GM12875 (cell line): Measurements from ENCODE around the gene SEMA3A.

ENCODE experiments used
- H3K4me3 ChIP-seq: one replicate; pipeline ENCODE4 v1.5.1; 2011; ENCODE audit warnings: low read depth, low read length, control low read depth
- CTCF ChIP-seq: IDR thresholded peaks from 2 replicates; pipeline ENCODE4 v1.5.1; 2011; ENCODE audit warnings: low read depth, mild to moderate bottlenecking, control low read depth, inconsistent platforms, low read length, moderate library complexity, borderline replicate concordance; ENCODE audit not compliant: insufficient read depth

The SEMA3A gene

GRCh38 chr7:83956104-83956503, 238.5 kb downstream of the SEMA3A start:
- no peak overlapping the region for H3K4me3 ChIP-seq
- no peak for TF ChIP-seq CTCF

- no peak overlapping the region for H3K4me3 ChIP-seq
- TF ChIP-seq CTCF: no peak
Measured at GRCh38 chr7:83952236-83952635, 242.4 kb downstream of the SEMA3A start.

GRCh38 chr7:83947260-83947659, 247.3 kb downstream of the SEMA3A start:
- peak; percentile 61 for TF ChIP-seq CTCF

GRCh38 chr7:83946801-83947200, 247.8 kb downstream of the SEMA3A start:
- TF ChIP-seq CTCF: no peak

More at GRCh38 chr7:83947260-83947659, 247.3 kb downstream of the SEMA3A start:
- H3K4me3 ChIP-seq: no peak overlapping the region

GRCh38 chr7:83941300-83941699, 253.3 kb downstream of the SEMA3A start:
- no peak for TF ChIP-seq CTCF

More at GRCh38 chr7:83946801-83947200, 247.8 kb downstream of the SEMA3A start:
- H3K4me3 ChIP-seq: no peak overlapping the region

GRCh38 chr7:83937930-83938329, 256.7 kb downstream of the SEMA3A start:
- no peak overlapping the region for H3K4me3 ChIP-seq
- TF ChIP-seq CTCF: no peak

More at GRCh38 chr7:83941300-83941699, 253.3 kb downstream of the SEMA3A start:
- no peak overlapping the region for H3K4me3 ChIP-seq

- peak; percentile 69 for TF ChIP-seq CTCF
- H3K4me3 ChIP-seq: no peak overlapping the region
Measured at GRCh38 chr7:83936056-83936708, 258.4 kb downstream of the SEMA3A start.
